ENCODE measurements around the gene POLR2B.

Gene POLR2B

DNA sequence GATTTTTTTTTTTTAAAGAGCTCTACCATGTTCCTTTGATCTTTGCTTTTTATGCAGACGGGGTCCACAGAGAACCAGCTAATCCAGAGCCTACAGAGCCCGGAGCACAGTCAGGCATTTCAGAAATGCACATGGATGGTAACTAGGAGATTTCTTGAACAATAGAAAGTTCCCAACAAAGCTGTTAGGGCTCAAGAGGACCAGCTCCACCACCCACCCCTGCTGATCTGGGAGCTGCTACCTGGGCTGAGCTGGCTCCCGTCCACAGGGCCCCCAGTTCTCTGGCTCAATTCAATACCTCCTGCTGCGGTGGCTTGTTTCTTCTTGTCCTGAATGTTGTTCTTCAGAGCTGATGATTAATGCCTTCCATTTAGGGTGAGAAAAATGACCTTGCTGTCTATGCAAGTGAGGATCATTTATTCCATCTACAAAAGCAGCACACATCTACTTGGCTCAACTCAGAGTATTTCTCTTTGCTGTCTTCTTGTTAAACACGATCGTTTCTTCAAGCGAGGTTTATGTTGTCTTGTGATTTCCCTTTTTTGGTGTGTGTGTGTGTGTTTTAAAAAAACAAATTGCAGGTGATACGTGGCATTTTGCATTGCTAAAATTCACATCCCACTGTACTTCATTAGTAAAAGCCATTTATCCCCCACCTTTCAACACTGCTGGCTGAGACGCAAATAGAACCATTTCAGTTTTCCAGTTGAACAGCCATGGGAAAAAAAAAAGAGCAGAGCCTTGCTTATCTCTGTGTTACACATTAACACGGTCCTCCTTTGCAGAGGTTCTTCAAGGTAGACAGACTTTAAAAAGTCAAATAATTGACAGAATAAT, 100.2 kb downstream of the POLR2B start:
- in situ Hi-C loops (cut with MboI; ENCODE audit: low sequenced_read_pairs) = no loop called here

All from HL-60/S4 treated with phorbol 12-myristate 13-acetate at 8.2 ng/mL for 4 days and 3 days (cell line).